Caco-2 (cell line): ENCODE measurements around the gene RPL23. TPM values are rescaled to one million over a fixed set of nuclear protein-coding genes. Genes with fewer than 3 reads are reported as not detected.

Experiments
- BruUV-seq: library from RNA; stranded (reverse); fragments of 400-500 nt; replicated peaks from 2 replicates; lab custom pipeline; 2021; lab: Mats Ljungman, UMichigan
- CTCF ChIA-PET: fragments of 300-600 bp; sonication (Branson Sonifier 250); formaldehyde crosslinking; loops from one replicate; lab custom pipeline; 2022; ENCODE audit warnings: antibody characterized with exemption; lab: Charles Lee
- POLR2A ChIA-PET: fragments of 300-600 bp; sonication (Branson Sonifier 250); formaldehyde crosslinking; loops from one replicate; lab custom pipeline; 2022; ENCODE audit warnings: antibody characterized with exemption; lab: Charles Lee
- DNase-seq, 2 experiments: peaks; one replicate each; pipeline versions ENCODE4 v3.0.0 to v3.0.0-alpha.2; 2020 to 2022
- H3K27me3 ChIP-seq: replicated peaks from 2 replicates; pipeline ENCODE4 v1.6.0; 2011; ENCODE audit warnings: low read length; ENCODE audit not compliant: control insufficient read depth, insufficient read depth
- H3K36me3 ChIP-seq: 2 replicates; pipeline ENCODE4 v1.5.1; 2011; ENCODE audit warnings: low read length; ENCODE audit not compliant: control insufficient read depth, insufficient read depth
- H3K4me1 ChIP-seq: fragments of 250-450 bp; sonication (Bioruptor Pico); 2 replicates; pipeline ENCODE4 v1.5.1; 2020; ENCODE audit warnings: mild to moderate bottlenecking
- H3K4me3 ChIP-seq: 2 replicates; pipeline ENCODE4 v1.5.1; 2011; ENCODE audit warnings: low read depth, mild to moderate bottlenecking, control low read depth, low read length
- H3K9me3 ChIP-seq: fragments of 250-450 bp; sonication (Bioruptor Pico); 2 replicates; pipeline ENCODE4 v1.5.1; 2020; ENCODE audit warnings: mild to moderate bottlenecking, moderate library complexity
- H3K27ac Mint-ChIP-seq: one replicate; pipeline ENCODE4 v1.8.0; 2022; ENCODE audit warnings: mixed read lengths; ENCODE audit not compliant: unreplicated experiment
- H3K27me3 Mint-ChIP-seq: one replicate; pipeline ENCODE4 v1.8.0; 2022; ENCODE audit warnings: mixed read lengths; ENCODE audit not compliant: insufficient read depth, unreplicated experiment
- H3K36me3 Mint-ChIP-seq: one replicate; pipeline ENCODE4 v1.8.0; 2022; ENCODE audit warnings: mild to moderate bottlenecking, mixed read lengths; ENCODE audit not compliant: insufficient read depth, unreplicated experiment
- H3K4me1 Mint-ChIP-seq: one replicate; pipeline ENCODE4 v1.8.0; 2022; ENCODE audit warnings: low read depth, mixed read lengths; ENCODE audit not compliant: unreplicated experiment
- H3K4me3 Mint-ChIP-seq: one replicate; pipeline ENCODE4 v1.8.0; 2022; ENCODE audit warnings: mild to moderate bottlenecking, moderate library complexity, mixed read lengths; ENCODE audit not compliant: unreplicated experiment
- H3K9me3 Mint-ChIP-seq: one replicate; pipeline ENCODE4 v1.8.0; 2022; ENCODE audit warnings: mixed read lengths; ENCODE audit not compliant: unreplicated experiment
- CTCF ChIP-seq, 2 experiments: fragments of 200-600 bp in 1 of 2; IDR thresholded peaks; 1 replicate in 1 of 2; 2 replicates in 1 of 2; pipeline versions ENCODE4 v1.5.1 to v1.8.0; 2011 to 2022; ENCODE audit warnings: antibody characterized with exemption in 1 of 2, control low read depth in 1 of 2, inconsistent platforms in 1 of 2, low read depth in 1 of 2, low read length in 1 of 2, mild to moderate bottlenecking in 1 of 2, moderate library complexity in 1 of 2; ENCODE audit not compliant: insufficient read depth in 1 of 2, severe bottlenecking in 1 of 2, unreplicated experiment in 1 of 2
- intact Hi-C: fragments of 100-400 bp; cut with micrococcal nuclease; formaldehyde crosslinking; loops from one replicate; pipeline ENCODE4 v1.10.0; 2022; ENCODE audit not compliant: unreplicated experiment
- total RNA-seq: library from RNA; stranded (reverse); gene quantifications from 2 replicates; pipeline ENCODE4 v1.2.3, GENCODE V29; 2022

Gene RPL23
- total RNA-seq, 1 experiment from 2014 or later = 2,216 TPM

- intact Hi-C loops = no loop called here
- no peak for TF ChIP-seq CTCF (IDR thresholded peaks at IDR 0.05; ENCODE audit: insufficient read depth in 1 of 2, low read depth in 1 of 2, low read length in 1 of 2, severe bottlenecking in 1 of 2, unreplicated experiment in 1 of 2)
- peaks cover 30% of the 10 kb centered on the region for H3K4me1 ChIP-seq
- Mint-ChIP-seq H3K4me3 (no peak overlapping the region), H3K27me3 (no peaks in the 10 kb centered on the region), H3K4me1 (peaks cover 19% of the 10 kb centered on the region), H3K27ac (no peak overlapping the region), H3K9me3 (no peaks in the 10 kb centered on the region), H3K36me3 (peaks cover 80% of the 10 kb centered on the region)
- ChIA-PET CTCF (no interaction called here), POLR2A (interaction anchor here (0.5 to 0.6 kb wide), 2 partner anchors 42 to 86 kb away, joined by 3 to 5 read pairs; no protein-coding TSS in a partner anchor)
- no peak overlapping the region for H3K4me3 ChIP-seq
- H3K36me3 ChIP-seq = peaks cover 7% of the 10 kb centered on the region
- no TSS peak for BruUV-seq
- H3K9me3 ChIP-seq = no peaks in the 10 kb centered on the region
- DNase-seq = no peak
- no peaks in the 10 kb centered on the region for H3K27me3 ChIP-seq
Measured at GRCh38 chr17:38886643-38887010, 33.1 kb upstream of the RPL23 start.

- H3K4me3 Mint-ChIP-seq = peak overlapping the region; percentile 2
- H3K27me3 Mint-ChIP-seq = no peaks in the 10 kb centered on the region
- H3K36me3 Mint-ChIP-seq = peaks cover 82% of the 10 kb centered on the region
- Histone ChIP-seq H3K9me3 (no peaks in the 10 kb centered on the region), H3K36me3 (peaks cover 7% of the 10 kb centered on the region), H3K4me1 (peaks cover 37% of the 10 kb centered on the region), H3K4me3 (no peak overlapping the region), H3K27me3 (no peaks in the 10 kb centered on the region)
- H3K27ac Mint-ChIP-seq = peak overlapping the region; percentile 19
- H3K9me3 Mint-ChIP-seq = no peaks in the 10 kb centered on the region
- ChIA-PET POLR2A (interaction anchor here (0.5 to 0.9 kb wide), 6 partner anchors 21 to 314 kb away, joined by 3 to 10 read pairs (median 4); partner anchors contain the start of genes RPL19 and RPL23), CTCF (interaction anchor here (0.9 to 1.9 kb wide), 2 partner anchors 15 to 17 kb away, joined by 3 to 7 read pairs; partner anchors contain the start of gene LASP1)
- no peak for TF ChIP-seq CTCF (IDR thresholded peaks at IDR 0.05; ENCODE audit: insufficient read depth in 1 of 2, low read depth in 1 of 2, low read length in 1 of 2, severe bottlenecking in 1 of 2, unreplicated experiment in 1 of 2)
- H3K4me1 Mint-ChIP-seq = peaks cover 24% of the 10 kb centered on the region
- BruUV-seq = no TSS peak
- intact Hi-C loops = no loop called here
- DNase-seq = peak in 1 of 2 experiments; percentile 51
Measured at GRCh38 chr17:38885728-38886642, 32.5 kb upstream of the RPL23 start.

- no TSS peak for BruUV-seq
- Histone ChIP-seq H3K4me1 (peaks cover 45% of the 10 kb centered on the region), H3K9me3 (no peaks in the 10 kb centered on the region), H3K27me3 (no peaks in the 10 kb centered on the region), H3K4me3 (no peak overlapping the region), H3K36me3 (peaks cover 10% of the 10 kb centered on the region)
- no peak for TF ChIP-seq CTCF (IDR thresholded peaks at IDR 0.05; ENCODE audit: insufficient read depth in 1 of 2, low read depth in 1 of 2, low read length in 1 of 2, severe bottlenecking in 1 of 2, unreplicated experiment in 1 of 2)
- DNase-seq = peak; percentile 67 to 78
- ChIA-PET POLR2A (interaction anchor here (0.6 to 0.9 kb wide), 5 partner anchors 16 to 272 kb away, joined by 3 to 10 read pairs (median 4); partner anchors contain the start of gene RPL23), CTCF (interaction anchor here (0.7 to 1.9 kb wide), 3 partner anchors 14 to 85 kb away, joined by 3 to 7 read pairs (median 5); partner anchors contain the start of gene LASP1)
- peak overlapping the region; percentile 2 for H3K4me3 Mint-ChIP-seq
- no peaks in the 10 kb centered on the region for H3K9me3 Mint-ChIP-seq
- H3K4me1 Mint-ChIP-seq = peaks cover 24% of the 10 kb centered on the region
- no peaks in the 10 kb centered on the region for H3K27me3 Mint-ChIP-seq
- peaks cover 83% of the 10 kb centered on the region for H3K36me3 Mint-ChIP-seq
- peak overlapping the region; percentile 19 for H3K27ac Mint-ChIP-seq
- intact Hi-C loops = no loop called here
Measured at GRCh38 chr17:38885044-38885727, 31.7 kb upstream of the RPL23 start.
